GM12865 (cell line): ENCODE results near the gene SPAG16.

ENCODE experiments used
- DNase-seq: peaks from one replicate; pipeline ENCODE4 v3.0.0; 2010; ENCODE audit warnings: low read depth
- H3K4me3 ChIP-seq: 2 replicates; pipeline ENCODE4 v1.5.1; 2011; ENCODE audit warnings: mild to moderate bottlenecking, low read depth, low read length, control low read depth
- CTCF ChIP-seq: IDR thresholded peaks from 2 replicates; pipeline ENCODE4 v1.5.1; 2011; ENCODE audit warnings: low read length, control low read depth, low read depth, inconsistent platforms; ENCODE audit not compliant: insufficient read depth; ENCODE audit errors: missing control alignments

Gene SPAG16

GRCh38 chr2:213500881-213501280 is 216.6 kb downstream of the SPAG16 start:
- TF ChIP-seq CTCF: no peak
- H3K4me3 ChIP-seq: no peak overlapping the region
- DNase-seq: no peak

- no peak overlapping the region for H3K4me3 ChIP-seq
- TF ChIP-seq CTCF: no peak
- DNase-seq: no peak
These were observed 239.9 kb downstream of the SPAG16 start for GRCh38 chr2:213524164-213524563.

GRCh38 chr2:213537579-213537978 is 253.3 kb downstream of the SPAG16 start:
- no peak overlapping the region for H3K4me3 ChIP-seq
- no peak for TF ChIP-seq CTCF
- DNase-seq: peak; percentile 37

- DNase-seq: no peak
- no peak for TF ChIP-seq CTCF
- no peak overlapping the region for H3K4me3 ChIP-seq
These were observed 260.7 kb downstream of the SPAG16 start for GRCh38 chr2:213544940-213545339.

GRCh38 chr2:213545481-213545880 is 261.2 kb downstream of the SPAG16 start:
- no peak overlapping the region for H3K4me3 ChIP-seq
- TF ChIP-seq CTCF: no peak
- no peak for DNase-seq

- no peak overlapping the region for H3K4me3 ChIP-seq
- no peak for TF ChIP-seq CTCF
- DNase-seq: no peak
These were observed 261.8 kb downstream of the SPAG16 start for GRCh38 chr2:213545964-213546475.

GRCh38 chr2:213551526-213551925 is 267.3 kb downstream of the SPAG16 start:
- no peak for TF ChIP-seq CTCF
- H3K4me3 ChIP-seq: no peak overlapping the region
- no peak for DNase-seq
